GM19351 (cell line): ENCODE measurements around the gene GBX1.

Experiments used
- ATAC-seq: cut with Tn5 transposase; IDR thresholded peaks from one replicate; pipeline ENCODE4 v1.9.1; 2021; ENCODE audit warnings: mild to moderate bottlenecking, moderate library complexity; ENCODE audit not compliant: unreplicated experiment

The GBX1 gene

DNA sequence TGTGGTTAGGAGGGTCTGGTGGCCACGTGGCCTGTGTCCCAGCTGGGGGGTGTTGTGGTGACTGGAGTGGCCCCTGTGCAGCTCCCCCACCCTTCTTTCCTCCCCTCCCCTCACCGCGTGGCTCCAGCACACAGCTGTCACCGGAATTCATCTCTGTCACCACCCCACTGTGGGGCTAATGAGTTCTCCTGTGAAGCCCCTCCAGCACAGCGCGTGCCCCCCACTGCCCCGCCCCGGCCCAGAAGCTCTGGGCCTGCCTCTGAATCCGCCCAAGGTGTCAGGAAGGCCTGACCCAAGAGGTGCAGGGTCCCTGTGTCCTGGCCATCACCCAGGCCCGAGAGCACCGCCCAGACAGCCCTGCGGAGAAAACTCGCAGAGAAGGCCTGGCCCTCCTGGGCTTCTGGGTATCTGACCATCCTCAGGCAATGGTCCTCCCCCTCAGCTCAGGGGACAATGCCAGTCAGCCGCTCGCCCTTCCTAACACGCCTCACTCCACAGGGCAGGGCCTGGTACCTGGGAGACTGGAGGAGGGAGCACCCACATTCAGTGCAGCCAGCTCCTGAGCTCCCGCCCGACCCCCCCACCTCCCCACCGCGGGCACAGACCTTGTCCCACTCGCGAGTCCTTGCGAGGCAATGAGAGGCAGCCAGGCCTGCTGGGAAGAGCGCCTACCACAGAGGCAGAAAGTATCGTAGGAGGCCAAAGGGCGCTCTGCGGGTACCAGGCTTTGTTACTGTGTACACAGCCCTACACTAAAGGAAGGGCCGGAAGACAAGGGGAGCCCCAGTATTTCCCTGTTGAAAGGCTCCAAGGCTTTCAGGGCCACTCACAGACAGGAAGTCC, 38.2 kb downstream of the GBX1 start:
- no peak for ATAC-seq

DNA sequence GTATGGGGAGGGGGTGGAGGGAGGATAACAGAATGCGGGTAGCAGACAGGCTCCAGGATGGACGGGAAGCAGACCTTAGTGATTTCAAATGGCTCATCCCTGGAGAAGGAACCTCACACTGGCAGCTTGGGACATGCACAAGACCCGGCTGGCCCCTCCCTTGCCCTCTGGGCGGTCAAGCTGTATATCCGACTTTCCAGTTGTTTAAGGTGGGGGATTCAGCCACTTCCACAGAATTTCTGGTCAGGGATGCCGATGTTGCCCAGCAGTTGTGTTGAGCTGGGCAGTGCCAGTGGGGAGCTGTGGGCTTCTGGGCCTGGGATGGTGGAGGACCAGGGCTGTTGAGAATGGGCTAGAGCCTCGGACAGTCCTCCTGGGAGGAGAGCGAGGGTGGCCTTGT, 38.8 kb downstream of the GBX1 start:
- no peak for ATAC-seq

DNA sequence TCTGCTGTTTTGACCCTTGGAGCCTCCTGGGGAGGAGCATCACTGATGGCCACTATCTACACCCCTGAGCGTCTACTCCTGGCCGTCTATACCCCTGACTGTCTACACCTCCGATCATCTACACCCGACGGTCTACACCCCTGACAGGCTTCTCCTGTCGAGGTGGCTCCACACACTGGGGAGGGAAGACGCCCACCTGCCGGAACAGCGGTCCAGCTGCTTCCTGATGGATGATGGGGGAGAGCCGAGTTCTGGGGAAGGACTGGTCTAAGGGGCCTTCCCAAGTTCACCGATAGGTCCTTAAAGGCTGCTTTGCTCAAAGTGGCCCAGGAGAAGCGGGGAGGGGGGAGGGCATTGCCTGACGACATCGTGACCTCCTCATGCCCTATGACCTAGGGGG, 39.4 kb downstream of the GBX1 start:
- no peak for ATAC-seq

- no peak for ATAC-seq
Observed at GRCh38 chr7:151126491-151127137, 40.9 kb downstream of the GBX1 start.

- ATAC-seq = no peak
Observed at GRCh38 chr7:151125846-151126481, 41.5 kb downstream of the GBX1 start.

DNA sequence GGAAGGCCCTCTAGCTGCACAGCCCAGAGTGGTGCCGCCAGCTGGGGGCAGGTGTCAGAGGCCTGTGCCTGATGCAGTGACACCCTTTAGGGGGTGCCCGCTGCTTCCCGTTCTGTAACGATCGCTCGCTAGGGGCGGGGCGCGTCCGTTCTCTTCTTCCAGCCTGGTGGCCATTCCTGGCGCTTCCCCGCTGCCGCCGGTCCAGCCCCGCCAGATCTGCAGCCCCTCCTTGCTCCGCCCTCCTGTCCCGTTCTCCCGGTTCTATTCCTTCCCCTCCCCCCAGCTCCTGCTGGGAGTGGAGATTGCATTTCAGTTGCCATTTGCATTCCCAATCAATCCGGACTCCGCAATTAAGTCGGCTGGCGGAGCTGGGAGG, 42.0 kb downstream of the GBX1 start:
- no peak for ATAC-seq

GRCh38 chr7:151124899-151125399, 42.5 kb downstream of the GBX1 start:
- ATAC-seq = no peak

DNA sequence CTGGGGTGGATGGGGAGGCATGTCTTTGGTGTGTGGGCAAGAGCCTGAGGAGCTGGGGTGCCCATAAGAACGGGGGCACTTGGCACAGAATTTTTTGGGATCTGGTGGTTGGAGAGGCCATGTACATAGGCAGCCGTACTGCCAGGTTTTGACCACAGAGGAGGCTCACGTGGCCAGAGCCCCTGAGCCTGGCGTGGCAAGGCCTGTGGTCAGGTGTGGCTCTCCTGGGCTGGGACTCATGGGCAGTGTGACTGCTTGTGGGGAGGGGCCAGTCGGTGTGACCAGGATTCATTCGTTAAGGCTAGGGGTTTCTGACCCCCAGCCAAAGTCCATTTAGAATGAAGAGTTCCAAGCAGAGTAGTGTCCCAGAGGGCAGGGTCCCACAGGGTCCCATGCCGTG, 43.0 kb downstream of the GBX1 start:
- ATAC-seq = no peak

DNA sequence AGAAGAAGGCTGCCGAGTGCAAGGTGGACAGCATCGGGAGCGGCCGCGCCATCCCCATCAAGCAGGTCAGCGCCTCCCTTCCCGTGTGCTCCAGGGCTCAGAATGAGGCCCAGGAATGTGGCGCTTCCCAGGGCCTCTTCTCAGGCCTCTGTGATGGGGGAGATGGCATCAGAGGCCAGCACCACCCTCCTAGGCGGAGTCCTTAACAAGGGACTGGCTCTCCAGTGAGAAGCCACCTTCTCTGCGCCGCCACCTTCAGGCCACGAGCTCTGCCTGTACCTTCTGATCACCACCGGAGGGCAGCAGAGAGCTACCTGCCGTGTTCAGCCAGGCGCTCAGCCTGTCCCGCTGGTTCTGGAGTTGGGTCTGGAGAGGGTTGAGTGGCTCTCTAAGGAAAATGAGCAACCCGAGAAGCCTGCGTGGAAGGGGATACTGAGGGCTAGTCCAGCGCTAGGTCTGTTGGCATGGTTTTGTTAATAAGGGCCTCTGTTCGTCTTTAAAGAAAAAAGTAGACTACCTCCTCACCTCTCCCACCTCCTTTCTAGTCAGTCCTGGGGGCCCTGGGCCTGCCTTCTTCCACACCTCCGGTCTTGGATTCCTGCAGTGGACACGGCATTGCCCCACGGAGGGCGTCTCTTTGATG, 43.6 kb downstream of the GBX1 start:
- peak; percentile 99 for ATAC-seq

GRCh38 chr7:151123158-151123821, 44.2 kb downstream of the GBX1 start:
- no peak for ATAC-seq

GRCh38 chr7:151122796-151123157, 44.7 kb downstream of the GBX1 start:
- ATAC-seq = no peak

DNA sequence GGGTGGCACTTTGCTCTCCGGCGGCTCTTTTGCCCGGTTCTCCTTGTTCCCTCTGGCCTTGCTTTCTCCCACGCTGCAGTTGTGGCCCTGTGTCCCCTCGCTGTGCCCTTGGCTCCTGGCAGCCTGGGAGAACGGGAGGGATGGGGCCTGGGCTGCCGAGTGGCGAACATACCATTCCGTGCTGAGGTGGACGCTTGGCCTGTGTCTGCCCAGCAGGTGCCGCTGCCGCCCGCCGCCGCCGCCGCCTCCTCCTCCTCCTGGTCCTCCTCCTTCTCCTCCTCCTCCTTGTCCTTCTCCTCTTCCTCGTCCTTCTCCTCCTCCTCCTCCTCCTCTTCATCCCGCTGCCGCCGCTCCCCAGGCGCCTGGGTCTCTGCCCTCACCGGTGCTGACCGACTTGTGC, 45.2 kb downstream of the GBX1 start:
- ATAC-seq = no peak

GRCh38 chr7:151121380-151122170, 45.9 kb downstream of the GBX1 start:
- no peak for ATAC-seq

GRCh38 chr7:151120896-151121295, 46.6 kb downstream of the GBX1 start:
- no peak for ATAC-seq

- ATAC-seq = no peak
Observed at GRCh38 chr7:151119902-151120301, 47.6 kb downstream of the GBX1 start.

DNA sequence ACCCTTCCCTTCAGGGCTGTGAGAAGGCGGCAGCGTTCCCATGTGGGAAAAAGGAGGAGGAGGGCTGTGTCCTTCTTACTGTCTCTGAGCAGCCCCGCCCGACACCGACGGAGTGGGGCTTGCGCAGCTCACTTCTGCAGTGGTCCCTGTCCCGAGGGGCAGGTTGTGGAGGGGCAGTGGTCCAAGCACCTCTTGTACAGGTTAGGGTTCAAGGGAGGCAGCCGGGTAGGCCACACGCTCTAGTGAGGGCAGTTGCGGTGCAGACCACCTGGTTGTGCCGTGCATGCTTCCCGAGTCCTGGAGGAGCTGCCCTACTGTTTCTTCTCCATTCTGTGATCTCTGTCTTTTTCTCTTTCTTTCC, 48.5 kb downstream of the GBX1 start:
- ATAC-seq = no peak

DNA sequence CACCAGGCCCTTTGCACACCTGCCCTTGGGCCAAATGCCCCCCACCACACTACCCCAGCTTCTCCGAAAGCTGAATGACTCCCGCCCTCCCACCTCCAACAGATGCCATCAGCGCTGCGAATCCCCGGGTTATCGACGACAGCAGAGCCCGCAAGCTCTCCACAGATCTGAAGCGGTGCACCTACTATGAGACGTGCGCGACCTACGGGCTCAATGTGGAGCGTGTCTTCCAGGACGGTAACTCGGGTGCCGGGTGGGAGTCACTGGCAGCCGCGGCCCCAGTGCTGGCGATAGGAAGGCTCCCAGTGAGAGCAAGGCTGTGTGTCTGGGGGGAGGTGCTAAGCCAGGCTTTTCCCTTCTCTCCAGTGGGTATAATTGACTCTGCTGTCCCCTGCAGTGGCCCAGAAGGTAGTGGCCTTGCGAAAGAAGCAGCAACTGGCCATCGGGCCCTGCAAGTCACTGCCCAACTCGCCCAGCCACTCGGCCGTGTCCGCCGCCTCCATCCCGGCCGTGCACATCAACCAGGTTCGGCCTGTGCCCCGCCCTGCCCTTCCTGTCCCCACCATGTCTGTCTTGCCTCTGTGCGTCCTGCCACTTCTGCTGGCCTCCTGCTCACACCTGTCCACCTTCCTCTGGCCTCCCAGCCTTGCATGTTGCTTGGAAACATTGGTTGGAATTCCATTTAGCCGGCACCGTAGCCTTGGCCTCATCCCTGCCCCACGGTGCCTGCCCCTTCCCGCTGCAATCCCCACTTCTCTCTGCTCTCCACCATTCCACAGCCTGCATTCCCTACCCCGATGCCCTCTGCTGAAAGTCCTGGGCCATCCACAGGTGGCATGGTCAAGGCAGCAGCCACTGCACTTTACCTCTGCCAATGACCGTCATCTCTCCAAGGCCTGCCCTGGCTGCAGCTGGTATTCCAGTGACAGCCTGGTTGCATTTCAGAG, 49.1 kb downstream of the GBX1 start:
- ATAC-seq = no peak

- ATAC-seq = no peak
Observed at GRCh38 chr7:151117565-151117964, 49.9 kb downstream of the GBX1 start.
